OCI-LY7 (cell line): ENCODE measurements around the gene DENND1A.

ENCODE experiments used
- CTCF ChIP-seq: fragments of 200-600 bp; sonication (generic); conservative IDR thresholded peaks from 2 replicates; pipeline ENCODE4 v1.5.1; 2014; ENCODE audit warnings: mild to moderate bottlenecking, antibody characterized with exemption, low read length, moderate library complexity, mixed read lengths
- EZH2phosphoT487 ChIP-seq: fragments of 200-600 bp; sonication (generic); IDR thresholded peaks from 2 replicates; pipeline ENCODE4 v1.6.1; 2018; ENCODE audit warnings: low read depth, borderline replicate concordance, mild to moderate bottlenecking, mixed run types, antibody characterized with exemption, low read length, moderate library complexity, mixed read lengths

GRCh38 chr9:123821619-123822018 lies 108.3 kb downstream of the DENND1A start:
- no peak for TF ChIP-seq CTCF
- no peak for TF ChIP-seq EZH2phosphoT487
